ENCODE data around the gene NCEH1.

DNA sequence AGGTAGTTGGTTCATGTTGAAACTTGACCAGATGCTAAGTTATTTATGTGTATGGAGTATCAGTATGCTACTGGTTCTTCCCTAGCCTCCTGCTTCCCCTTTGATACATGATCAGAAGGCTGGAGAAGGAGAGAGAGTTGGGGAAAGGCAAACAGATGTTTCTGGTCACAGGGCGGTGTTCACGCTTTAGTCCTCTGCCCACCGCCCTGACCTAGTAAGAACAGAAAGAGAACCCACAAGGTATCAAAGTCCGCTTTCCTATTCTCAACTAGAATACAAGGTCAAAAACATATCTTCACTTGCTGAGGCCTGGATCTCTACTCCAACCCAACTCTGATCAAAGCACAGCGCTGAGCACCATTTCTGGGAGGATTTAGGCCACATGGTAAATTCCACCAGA is 55.5 kb downstream of the NCEH1 start:
- TF ChIP-seq TAF1 (IDR thresholded peaks at IDR 0.05; ENCODE audit: borderline replicate concordance, low read depth, low read length): no peak
- no peak for TF ChIP-seq CTCF (IDR thresholded peaks at IDR 0.05)
- TF ChIP-seq USF2 (IDR thresholded peaks at IDR 0.05; ENCODE audit: borderline replicate concordance, low read depth, low read length): no peak
- no peak for TF ChIP-seq POLR2AphosphoS5 (IDR thresholded peaks at IDR 0.05; ENCODE audit: low read depth, low read length)
- no peak for TF ChIP-seq FOXM1 (IDR thresholded peaks at IDR 0.05; ENCODE audit: low read depth)
- no peak for TF ChIP-seq RFX5 (IDR thresholded peaks at IDR 0.05; ENCODE audit: low read length)
